ENCODE data around the gene SASS6.
A peak's percentile ranks its signal among the peaks of the same experiment; 100 is the strongest.

Gene SASS6, protein sequence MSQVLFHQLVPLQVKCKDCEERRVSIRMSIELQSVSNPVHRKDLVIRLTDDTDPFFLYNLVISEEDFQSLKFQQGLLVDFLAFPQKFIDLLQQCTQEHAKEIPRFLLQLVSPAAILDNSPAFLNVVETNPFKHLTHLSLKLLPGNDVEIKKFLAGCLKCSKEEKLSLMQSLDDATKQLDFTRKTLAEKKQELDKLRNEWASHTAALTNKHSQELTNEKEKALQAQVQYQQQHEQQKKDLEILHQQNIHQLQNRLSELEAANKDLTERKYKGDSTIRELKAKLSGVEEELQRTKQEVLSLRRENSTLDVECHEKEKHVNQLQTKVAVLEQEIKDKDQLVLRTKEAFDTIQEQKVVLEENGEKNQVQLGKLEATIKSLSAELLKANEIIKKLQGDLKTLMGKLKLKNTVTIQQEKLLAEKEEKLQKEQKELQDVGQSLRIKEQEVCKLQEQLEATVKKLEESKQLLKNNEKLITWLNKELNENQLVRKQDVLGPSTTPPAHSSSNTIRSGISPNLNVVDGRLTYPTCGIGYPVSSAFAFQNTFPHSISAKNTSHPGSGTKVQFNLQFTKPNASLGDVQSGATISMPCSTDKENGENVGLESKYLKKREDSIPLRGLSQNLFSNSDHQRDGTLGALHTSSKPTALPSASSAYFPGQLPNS

DNA sequence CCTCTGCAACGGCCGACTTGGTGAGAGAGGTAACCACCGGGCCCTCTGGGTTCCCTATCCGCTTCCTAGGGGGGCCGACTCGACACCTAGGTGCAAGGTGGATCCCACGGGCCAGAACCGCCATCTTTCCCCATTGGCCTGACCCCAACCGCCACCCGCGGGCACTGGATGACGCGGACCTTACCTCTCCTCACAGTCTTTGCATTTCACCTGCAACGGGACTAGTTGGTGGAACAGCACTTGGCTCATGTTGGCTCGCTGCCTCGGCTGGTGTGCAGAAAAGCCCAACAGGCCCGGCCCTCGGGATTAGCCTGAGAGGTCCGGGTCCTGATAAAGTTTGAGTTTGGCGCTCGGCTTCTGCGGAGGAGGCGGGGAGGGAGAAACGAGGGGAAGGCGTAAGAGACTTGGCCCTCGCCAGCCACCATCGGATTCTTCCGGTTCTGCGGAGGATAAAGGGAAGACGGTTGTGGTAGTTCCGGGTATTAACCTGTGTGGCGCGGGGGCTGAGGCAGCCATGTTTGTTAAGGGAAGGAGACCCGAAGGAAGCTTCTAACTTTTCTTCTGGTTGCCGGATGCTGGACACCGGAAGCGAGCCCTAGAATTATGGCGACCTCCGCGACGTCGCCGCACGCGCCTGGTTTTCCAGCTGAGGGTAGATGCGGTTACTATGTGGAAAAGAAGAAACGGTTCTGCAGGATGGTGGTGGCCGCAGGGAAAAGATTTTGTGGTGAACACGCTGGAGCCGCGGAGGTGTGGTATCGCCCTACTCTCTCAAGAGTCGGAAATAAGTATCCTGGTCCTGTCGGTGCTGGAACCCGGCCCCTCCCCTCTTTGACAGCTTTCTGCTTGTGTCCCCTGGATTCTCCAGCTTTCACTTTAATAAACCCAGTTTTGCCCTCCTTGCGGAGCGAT, at the start of gene SASS6, which contains the start of gene TRMT13:
Gene SASS6, minus strand, starts transcription at position 365 of the 912 bp plus-strand sequence. Its CDS starts 116 bp downstream, at position 249.
Gene TRMT13, plus strand, starts transcription at position 598 of the 912 bp plus-strand sequence. Its CDS starts 6 bp downstream, at position 604.
- DNase-seq = peak; percentile 100

- DNase-seq = peak; percentile 31
Measured at GRCh38 chr1:100178091-100178490, 45.4 kb upstream of the SASS6 start, which contains the start of gene LRRC39. Gene LRRC39 (minus strand): TSS chr1:100178256. CDS start chr1:100168516, 9,740 bp downstream.

DNA sequence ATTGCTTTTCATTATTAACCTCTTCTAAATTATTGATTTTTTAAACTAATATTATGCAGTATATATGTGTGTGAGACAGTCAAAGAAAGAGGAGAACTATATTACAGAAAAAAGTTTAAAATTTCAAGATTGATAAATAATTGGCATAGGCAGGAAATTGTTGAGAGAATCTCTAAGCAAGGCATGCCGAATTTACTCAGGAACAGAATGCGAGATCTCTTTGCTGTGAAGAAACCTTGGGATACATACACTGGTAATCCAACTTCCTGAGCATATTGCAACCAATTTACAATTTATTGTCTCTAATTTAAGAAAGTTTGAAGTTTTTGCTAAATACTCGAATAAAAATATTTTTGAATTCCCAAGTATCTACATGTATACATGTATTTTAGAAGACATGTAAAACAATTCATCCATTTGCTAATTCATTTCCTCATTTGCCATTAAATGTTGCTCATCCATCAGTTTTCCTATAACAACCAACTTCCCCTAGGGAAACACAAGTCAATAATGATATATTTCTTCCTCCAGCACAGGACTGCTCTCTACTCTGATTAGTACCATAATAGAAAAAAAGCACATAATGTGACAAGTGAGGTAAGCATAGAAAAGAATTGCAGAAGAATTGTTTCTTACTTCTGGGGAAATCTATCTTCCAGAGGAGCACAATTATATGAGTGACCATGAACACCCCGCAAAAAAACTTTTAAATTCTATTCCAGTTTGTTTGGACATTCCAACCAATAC, 44.7 kb upstream of the SASS6 start:
- no peak for DNase-seq

GRCh38 chr1:100168051-100168450, 35.3 kb upstream of the SASS6 start:
- DNase-seq = no peak

DNA sequence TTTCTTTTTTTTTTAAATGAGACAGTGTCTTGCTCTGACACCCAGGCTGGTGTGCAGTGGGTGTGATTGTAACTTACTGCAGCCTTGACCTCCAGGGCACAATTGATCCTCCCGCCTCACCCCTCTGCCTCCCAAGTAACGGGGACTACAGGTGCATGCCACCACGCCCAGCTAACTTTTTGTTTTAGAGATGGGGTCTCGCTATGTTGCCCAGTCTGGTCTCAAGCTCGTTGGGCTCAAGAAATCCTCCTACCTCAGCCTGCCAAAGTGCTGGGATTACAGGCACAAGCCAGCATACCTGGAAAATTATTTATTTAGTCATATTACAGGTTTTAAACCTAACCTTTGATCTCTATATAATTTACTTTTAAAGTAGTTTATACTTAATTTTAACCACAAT, 32.0 kb upstream of the SASS6 start:
- no peak for DNase-seq

DNA sequence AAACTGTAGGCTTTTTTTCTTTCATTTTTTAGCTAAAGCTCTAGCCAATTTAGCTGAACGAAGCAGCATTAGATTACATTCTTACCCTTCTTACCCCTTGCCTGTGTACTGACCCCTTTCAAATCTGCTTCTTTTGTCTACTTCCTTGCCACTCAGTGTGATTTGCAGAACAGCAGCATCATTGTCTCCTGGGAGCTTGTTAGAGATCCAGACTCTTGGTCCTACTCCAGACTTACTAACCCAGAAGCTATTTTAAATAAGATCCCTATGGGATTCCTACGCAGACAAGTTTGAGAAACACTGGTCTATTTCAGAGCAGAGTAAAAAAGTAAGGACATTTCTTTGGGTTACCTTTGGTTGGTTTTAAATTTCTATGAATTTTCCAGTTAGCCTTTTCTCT, 31.5 kb upstream of the SASS6 start:
- DNase-seq = no peak

DNA sequence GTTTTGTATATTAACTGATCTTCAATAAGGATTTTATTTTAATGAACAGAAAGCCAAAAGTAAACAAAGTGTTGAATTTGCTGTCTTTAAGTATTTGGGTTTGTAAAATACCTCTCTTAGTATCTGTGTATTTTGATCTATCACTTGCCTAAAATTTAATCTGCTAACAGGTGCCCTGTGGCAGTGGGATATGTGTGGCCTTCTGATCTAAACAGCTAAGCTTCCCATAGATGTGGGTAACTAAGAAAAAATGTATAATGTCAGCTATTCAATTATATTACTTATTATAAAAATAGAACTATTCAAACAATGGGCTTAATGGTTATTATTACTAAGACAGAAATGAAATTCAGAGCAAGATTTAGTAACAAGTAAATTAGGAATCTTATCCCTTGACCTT, 30.2 kb upstream of the SASS6 start:
- no peak for DNase-seq

GRCh38 chr1:100152271-100152670, 19.5 kb upstream of the SASS6 start:
- DNase-seq = no peak

DNA sequence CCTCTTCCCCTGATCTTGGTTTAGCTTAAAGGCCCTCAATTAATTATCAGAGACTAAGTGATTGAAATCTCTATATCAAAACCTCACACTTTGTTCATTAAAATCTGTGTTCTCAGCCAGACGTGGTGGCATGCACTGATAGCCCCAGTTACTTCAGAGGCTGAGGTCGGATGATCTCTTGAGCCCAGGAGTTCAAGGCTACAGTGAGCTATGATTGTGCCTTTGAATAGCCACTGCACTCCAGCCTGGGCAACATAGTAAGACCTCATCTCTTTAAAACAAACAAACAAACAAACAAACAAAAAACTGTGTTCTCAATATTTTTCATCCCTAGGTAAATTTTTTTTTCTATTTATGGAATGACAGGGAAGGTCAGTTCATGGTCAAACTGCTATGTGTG, 18.9 kb upstream of the SASS6 start:
- DNase-seq = no peak

DNA sequence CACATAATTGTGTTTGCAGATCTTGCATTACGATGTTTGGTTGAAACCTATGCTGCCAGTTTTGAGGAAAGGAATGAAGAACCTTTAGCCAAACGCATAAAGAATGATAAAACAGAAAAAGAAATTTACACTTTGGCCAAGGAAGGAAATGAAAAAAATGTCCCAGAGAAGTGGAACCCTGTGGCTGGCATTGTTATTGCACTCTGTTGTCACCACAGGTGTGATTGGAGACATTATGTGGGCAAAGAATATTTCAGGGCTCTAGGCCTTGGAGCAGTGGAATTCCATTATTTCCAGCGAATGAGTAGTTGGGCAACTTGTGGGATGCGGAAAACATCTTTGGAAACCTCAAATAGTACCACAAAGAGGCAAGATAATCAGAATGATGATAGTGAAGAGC, 15.1 kb upstream of the SASS6 start:
- no peak for DNase-seq

DNA sequence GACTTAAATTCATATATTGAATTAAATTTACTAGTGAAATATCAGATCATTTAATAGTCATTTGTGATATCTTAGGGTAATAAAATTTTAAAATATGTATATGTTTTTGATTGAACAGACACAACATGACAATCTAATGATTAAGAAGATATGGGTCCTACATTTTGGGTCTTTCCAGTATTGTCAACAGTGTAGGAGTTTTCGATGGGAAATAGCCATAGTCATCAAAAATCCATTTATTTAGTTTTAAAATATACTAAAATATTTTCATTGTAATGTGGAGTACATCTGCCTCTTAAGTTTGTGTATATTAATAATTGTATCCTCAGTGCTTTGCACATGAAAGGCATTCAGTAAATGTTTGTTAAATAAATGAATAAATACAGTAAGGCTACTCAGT, 14.2 kb upstream of the SASS6 start:
- no peak for DNase-seq

GRCh38 chr1:100145116-100145515, 12.4 kb upstream of the SASS6 start:
- no peak for DNase-seq

DNA sequence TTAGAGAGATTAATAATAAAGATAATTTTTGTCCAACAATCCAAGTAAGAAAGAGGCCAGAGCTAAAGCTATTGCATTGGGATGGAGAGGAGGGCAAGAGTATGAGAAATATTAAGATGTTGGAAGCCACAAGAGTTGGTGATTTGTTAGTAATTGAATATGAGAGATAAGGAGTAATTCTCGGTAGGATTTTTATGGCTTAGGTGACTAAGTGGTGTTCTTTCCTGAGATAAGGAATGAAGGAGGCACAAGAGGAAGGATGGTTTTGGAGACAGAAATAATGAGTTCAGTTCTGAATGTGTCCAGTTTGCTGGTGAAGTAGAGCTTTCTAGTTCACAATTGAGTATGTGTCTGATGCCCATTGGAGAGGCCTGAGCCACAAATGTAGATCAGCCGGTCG, 9.6 kb upstream of the SASS6 start:
- DNase-seq = no peak

DNA sequence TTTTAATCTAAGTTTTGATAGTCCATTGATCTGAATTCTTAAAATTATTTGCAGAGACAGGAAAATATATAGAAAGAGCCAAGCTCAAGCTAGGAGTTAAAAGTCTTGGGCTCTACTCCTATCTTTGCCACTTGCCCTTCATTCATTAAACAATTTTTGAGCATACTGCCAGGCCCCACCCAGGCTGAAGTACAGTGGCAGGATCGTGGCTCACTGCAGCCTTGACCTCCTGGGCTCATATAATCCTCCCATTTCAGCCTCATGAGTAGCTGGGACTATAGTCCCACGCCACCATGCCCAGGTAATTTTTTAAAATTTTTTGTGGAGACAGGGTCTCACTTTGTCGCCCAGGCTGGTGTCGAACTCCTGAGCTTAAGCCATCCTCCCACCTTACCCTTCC, 8.5 kb upstream of the SASS6 start:
- no peak for DNase-seq

- no peak for DNase-seq
Measured at GRCh38 chr1:100137602-100138001, 4.9 kb upstream of the SASS6 start.

DNA sequence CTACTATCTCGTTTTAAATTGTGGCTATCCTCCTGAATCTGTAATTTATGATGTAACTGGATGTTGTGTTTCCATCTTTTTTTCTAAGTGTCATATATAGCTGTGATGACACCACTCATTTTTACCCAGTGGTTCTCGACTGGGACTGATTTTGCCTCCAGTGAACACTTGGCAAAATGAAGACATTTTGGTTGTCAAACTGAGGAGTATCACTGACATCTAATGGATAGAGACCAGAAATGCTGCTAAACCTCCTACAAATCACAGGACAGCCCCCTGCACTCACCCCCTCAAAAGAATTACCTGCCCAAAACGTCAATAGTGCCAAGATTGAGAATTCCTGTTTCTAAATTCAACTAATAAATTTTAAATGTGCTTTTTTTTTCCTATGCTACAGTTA, 2.1 kb upstream of the SASS6 start:
- DNase-seq = peak; percentile 33

- no peak for DNase-seq
Measured at GRCh38 chr1:100131623-100132022, 1.1 kb downstream of the SASS6 start.

DNA sequence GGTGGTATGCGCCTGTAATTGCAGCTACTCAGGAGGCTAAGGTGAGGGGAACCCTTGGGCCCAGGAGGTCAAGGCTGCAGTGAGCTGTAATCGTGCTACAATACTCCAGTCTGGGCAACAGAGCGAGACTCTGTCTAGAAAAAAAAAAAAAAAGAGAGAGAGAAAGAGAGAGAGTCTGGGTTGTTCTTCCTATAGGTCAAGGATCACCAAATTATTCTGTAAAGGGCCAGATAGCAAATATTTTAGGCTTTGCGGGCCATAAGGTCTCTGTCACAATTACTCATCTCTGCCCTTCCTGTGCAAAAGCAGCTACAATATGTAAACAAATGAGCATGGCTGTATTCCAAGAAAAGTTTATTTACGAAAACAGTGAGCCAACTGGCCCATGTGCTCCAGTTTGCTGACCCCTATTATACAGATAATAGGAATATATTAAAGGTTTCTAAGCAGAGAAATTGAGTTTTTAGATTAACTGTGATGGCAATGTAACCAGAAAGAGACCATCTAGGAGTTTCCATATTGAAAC, 2.1 kb downstream of the SASS6 start:
- DNase-seq = peak; percentile 21

DNA sequence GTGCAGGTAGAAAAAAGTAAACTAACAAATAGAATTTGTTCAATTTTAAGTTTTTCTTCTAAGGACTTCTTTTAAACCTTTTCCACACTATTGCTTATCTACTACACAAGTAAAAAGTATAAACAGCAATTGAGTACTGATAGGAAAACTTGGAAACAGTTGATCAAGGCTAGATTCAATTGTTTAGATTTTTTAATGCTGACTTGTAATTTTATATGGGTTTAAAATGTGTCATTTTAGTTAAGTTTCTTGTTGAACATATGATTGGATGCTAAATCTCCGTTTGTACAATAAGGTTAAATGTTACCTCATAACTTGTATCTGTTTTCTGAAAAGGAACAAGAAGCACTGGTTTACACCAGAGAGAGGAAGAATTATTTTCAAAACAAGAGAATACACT, 5.5 kb downstream of the SASS6 start:
- no peak for DNase-seq

DNA sequence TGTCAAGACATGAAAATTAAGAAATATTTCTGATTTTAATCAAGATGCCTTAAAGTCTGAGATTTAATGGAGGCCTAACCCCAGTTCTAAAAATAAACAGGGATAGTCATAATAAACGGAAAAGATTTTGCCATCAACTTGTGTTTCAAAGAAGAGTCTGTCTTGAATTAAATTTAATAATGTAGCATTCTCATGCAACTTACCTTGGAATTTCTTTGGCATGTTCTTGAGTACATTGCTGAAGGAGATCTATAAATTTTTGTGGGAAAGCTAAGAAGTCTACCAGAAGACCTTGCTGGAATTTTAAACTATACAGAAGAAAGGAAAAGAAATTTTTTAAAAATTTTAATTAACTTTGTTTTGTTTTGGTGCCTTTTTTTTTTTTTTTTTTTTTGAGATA, 10.6 kb downstream of the SASS6 start:
- DNase-seq = no peak

- no peak for DNase-seq
Measured at GRCh38 chr1:100115524-100115923, 17.2 kb downstream of the SASS6 start.

DNA sequence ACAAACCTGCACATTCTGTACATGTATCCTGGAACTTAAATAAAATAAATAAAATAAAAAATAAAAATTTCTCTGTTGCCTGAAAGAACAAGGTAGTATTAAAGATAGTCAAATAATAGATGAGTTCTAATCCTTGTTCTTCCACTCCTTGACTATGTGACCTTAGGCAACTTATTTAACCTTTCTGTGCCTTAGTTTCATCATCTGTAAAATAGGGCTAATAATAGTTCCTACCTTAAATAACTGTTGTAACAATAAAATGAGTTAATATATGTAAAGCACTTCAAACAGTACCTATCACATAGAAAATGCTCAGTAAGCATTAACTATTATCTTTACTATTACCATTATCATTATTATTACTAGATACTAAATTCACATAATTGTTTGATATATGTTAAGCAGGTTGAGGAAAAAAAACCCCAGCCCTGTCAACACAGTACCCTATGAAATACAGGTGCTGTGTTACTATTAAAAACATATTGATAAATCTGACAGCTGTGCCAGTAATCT, 23.1 kb downstream of the SASS6 start:
- DNase-seq = no peak
